Measurements from ENCODE around the gene SMARCC1.

SMARCC1 gene

DNA sequence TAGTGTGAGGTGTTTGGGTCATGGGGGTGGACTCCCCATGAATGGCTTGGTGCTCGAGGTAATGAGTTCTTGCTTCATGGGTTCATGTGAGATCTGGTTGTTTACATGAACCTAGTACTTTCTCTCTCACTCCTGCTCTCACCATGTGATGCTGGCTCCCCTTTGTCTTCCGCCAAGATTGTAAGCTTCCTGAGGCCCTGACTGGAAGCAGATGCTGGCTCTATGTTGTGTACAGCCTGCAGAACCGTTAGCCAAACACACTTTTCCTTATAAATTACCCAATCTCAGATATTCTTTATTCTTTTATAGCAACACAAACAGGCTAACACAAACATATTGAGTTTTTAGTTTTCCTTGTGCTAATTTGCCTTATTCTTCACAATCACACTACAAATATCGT is 199.9 kb downstream of the SMARCC1 start:
- no peak for DNase-seq

DNA sequence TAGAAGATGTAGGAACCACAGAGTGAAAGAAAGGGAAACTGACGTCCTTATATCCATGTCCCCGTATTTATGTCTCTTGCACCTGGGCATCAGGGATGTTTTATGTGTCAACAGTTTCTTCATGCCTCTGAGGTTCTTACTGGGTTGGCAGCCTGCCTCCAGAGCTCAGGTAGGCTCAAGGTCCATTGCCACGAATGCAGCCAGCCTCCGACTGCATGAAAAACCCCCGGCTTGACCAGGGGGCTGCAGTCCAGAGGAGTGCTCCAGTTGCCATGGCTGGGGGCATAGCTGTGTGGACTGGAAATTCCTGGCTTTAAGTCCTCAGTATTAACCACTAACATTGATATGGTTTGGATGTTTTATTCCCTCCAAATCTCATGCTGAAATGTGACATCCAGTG is 200.3 kb downstream of the SMARCC1 start:
- DNase-seq = no peak

DNA sequence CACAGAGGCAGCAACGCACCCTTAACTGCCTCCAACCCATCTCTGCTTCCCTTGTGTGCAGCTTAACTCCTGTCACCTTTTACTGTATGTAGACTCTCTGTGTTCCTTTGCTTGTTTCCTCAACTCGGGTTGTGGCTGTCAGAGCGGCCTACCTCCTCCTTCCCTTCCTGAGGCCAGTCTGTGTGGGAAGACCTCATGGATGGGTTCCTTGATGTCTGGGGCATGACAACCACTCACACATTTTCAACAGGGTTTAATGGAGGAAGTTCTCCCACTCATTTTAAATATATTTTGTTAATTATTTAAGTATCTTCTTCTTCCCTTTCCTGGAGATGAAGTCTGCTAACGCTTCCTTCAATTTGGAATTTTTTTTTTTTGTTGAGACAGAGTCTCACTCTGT is 201.2 kb downstream of the SMARCC1 start:
- no peak for DNase-seq

DNA sequence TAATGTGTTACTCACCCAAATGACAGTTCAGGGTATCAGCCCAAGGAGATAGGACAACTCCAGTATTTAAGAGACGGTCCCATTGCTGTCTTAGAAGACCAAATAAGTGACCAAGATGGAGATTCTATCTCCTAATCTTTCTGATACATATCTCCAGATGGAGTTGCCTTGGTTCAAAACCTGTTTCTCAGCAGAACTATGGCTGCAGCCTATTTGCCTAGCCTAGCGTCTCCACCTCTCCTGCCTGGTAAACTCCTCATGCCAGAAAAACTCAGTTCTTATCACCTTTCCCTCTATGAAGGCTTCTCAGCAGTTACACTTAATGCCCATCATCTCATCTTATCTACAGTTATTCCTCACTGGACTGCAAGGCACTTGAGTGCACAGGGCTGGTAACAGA is 201.8 kb downstream of the SMARCC1 start:
- DNase-seq = no peak

DNA sequence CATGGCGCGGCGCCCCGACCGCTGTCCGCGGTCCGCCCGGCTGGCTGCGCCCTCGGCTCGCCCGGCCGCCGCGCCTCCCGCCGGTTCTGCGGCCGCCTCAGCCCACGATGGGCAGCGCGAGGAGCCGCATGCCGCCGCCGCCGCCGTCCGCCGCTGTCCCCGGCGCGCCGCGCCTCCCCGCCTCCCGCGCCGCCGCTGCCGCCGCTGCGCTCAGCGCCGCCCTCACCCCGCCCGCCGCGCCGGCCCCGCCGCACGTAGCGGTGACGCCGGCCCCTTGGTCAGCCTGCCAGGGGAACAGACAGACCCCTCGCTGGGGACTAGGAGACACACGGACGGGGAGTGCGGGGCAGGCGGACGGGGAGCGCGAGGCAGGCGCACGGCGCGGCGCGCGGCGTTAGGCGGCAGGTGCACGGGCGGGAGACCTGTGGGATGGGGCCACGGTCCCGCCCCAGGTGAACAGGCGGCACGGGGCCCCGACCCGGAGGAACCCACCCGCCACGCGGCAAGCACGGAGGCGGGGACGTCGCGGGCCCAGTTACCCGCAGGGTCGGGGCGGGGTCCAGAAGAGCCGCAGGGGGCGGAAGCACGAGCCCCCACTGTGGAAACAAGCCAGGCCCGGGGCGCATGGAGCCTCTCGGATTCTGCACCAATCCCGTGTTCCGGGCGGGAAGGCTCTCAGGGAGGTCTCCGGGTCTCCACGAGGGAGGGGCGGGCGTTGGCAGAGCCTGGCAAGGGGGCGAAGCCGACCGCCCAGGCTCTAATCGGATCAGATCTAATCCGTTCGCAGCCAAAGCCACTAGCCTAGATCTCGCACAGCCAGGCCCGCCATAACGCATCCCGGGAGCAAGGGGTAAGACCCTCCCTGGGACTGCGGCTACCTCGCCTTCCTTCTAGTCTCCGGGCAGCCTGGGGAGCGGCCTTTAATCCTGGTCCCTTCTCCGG is 202.7 kb downstream of the SMARCC1 start, which contains the start of gene CSPG5:
Gene CSPG5 (minus strand): TSS at position 175 of the 942 bp plus-strand sequence. CDS start 172 bp downstream, at position 3.
- DNase-seq = peak in 1 of 2 experiments; percentile 4

DNA sequence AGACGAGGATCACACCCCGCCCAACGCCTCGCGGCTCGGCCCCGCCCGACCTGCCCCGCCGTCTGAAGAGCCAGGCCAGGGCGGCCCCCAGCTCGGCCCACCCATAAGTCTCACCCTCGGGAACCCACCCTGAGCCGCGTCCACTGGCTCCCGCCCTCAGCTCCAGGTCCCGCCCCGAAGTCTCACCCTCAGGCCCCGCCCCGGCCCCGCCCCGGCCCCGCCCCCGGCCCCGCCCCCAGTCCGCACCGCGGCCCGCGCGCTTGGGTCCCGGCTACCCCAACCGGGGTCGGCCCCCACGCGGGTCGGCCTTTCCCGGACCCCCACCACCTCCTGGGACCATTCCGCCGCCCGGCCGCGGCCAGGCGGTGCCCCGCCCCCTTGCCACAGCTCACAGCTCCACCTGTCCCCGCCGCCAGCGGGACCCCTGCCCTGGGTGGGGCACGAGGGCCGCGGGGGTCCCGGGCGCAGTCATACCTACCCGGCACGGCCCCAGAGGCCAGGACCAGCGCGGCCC is 203.5 kb downstream of the SMARCC1 start:
- DNase-seq = no peak

DNA sequence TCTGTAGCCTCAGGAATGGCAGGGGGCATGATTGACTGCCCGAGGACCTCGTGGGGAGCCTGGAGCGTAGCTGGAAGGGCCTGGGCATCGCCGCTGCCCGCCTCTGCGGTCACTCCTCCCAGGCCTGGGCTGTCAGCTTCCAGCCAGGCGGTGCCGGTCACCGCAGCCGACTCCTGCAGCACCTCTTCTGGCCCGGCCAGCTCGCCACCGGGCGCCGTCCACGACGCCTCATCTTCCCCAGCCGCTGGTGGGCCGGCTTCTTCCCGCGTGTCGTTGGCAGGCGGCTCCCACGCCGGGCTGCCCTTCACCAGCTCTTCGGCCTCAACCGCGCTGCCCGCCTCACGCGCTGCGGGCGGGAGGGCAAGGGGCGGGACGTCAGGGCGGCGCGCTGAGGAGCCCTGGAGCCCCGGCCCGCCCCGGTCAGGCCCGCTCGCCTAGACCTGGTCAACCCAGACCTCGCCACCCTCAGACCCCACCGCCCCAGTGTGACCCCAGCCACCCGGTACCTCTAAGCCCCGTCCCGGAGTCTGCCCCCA is 204.0 kb downstream of the SMARCC1 start:
- DNase-seq = no peak

DNA sequence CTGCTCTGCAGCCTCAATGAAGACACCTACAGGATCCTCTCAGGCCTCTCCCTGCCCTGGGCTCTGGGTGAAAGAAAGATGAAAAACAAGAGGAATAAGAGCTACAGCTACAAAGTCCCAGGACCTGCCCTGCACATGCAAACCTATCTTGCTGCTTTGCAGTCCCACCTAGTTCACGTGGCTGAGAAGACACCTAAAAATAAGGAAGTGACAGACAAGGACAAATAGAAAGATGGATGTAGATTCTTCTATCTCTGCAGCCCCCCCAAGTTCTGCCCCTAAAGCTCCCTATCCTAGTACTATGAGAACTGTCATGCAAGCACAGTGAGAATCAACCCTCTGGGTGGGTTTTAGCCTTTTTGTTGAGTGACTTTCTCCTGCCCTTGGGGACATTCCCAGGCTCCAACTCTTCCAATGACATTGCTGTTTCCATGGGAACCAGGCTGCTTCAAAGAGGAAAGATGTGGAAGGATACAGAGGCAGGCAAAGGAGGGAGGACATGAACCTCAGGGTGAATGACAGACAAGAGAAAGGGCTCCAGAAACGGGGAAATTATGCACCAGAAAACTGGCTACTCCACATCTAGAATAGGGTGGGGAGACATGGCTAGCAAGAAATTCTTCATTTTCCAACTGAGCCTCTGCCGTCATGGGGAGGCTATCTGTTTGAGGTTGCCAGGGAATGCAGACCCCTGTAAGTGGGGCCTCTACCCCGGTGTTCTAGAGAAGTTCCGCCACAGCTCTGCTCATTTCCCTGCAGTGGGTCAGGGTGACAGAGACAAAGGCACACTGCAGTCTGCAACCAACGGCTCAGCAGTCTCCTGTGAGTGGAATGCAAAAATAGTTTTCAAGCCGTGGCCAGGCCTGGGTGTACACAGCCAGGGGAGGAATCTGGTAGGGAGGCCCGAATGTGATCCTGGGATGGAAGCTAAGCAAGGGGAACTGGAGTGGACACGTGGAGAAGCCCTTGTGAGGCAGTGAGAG is 208.2 kb downstream of the SMARCC1 start:
- DNase-seq = no peak

DNA sequence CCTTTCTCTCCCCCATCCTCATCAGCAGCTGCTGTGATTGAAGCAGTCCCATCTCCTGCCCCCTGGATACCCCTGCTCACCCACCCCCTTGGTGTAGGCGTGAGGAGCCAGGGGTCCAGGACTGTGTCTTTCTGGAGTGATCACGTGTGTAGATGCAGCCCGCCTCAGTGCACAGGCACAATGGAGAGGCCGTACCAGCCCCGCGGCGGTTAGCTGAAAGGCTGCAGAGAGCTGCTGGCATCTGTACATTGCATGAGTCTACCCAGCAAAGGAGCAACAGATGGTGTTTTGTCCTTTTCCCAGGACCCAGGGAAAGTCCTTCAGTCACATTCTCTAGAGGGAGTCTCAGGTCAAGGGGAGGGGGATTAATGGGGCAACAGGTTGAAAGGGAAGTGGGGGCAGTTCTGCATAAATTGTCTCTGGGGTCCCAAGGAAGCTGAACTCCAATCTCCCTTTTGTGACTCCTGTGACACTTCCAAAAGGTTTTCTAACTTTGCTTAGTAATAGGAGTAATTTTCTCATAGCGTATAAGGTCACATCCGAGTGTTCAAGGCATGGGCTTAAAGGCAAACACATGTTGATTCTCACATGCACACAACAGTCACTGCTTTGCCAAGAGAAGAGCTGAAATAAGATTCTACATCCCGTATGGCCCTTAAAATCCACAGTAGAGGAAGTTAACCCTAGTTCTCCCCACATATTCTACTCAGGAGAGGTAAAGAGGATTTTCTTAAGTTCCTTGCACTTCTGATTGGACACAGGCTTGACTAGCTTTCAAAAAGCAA is 210.1 kb downstream of the SMARCC1 start:
- DNase-seq = no peak

DNA sequence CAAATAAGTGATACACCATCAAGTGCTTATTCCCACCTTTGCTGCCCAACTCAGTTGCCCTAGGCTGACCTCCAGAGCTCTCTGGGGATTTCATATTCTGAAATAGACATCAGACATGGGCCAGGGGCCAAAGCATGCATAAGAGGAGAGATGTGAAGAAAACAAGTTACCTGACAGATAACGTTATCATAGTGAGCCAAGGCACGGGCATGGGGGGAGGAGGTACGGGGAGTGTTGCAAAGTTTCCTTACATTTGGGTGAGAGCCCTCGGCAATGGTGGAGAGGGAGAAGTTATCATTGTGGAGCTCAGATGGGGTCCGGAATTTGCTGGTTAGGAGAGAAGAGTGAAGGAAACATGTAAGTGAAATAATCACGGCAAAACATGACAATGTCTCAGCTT is 212.8 kb downstream of the SMARCC1 start:
- DNase-seq = no peak

DNA sequence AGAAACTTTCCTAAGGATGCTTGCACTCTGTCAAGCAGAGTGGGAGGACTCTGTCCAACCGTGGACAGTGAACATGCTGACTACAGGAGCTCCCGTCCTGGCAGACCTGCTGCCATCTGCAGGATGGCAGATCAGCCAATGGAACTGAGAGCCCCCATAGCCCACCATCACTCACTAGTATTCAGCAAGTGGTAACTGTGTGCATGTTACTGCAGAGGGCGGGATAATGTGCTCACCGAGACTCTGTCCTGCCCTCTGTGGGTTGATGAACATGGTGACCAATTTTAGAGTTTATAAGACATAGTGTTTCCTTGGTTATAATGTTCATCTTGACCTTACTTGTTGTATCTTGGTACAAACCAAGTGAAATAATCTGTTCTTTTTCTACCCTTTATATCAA is 214.5 kb downstream of the SMARCC1 start:
- no peak for DNase-seq

DNA sequence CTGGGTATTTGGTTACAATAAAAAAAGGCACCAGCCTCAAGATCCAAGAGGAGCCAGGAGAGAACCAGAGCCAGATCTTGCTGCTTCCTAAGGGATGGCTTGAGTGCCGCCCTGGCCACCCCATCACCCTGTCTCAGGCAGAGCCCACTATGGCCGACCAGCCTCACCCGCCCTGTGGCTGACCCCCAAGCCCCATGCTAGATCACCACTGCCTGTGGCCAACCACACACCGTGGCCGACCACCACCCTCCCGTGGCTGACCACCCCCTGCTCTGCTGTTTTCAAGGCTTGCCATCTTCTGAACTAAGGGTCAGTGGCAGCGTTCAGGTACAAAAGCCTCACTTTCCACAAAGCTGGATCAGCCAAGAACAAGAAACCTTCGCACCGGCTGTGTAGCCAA is 215.0 kb downstream of the SMARCC1 start:
- no peak for DNase-seq

DNA sequence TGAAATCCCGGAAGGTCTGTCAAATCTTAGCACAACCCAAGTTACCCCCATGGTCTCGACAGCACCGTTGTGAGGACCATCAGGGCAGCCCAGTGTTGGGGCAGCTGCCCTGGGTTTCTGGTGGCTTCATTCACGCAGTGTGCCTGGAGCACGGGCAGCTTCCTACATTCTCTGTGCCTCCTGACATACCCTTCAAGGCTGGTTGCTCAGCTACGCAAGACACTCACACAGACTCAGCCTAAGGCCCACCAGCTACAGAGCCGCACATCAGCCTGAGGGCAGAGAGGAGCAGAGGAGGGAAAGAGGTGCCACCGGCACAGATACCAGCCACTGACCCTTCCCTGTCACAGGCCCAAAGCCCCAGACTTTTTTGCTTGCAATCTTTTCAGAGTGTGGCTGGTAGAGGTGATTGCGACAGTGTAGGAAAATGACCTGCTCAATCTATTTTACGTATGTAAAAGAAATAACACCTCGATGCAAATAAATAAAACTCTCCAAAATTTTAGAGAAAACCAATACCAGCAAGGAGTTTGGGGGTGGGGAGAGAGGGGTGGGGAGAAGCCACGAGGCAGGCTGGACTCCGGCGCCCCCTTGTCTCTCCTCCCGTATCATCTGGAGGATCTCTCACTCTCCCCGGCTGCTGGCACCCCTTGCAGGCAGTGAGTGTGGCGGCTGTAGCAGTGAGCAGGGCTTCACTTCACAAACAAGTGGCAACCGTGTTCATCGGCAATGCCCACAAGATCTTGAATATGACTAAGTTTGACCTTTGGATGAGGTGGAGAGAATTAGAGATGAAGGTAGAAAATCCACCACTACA is 215.8 kb downstream of the SMARCC1 start:
- no peak for DNase-seq

DNA sequence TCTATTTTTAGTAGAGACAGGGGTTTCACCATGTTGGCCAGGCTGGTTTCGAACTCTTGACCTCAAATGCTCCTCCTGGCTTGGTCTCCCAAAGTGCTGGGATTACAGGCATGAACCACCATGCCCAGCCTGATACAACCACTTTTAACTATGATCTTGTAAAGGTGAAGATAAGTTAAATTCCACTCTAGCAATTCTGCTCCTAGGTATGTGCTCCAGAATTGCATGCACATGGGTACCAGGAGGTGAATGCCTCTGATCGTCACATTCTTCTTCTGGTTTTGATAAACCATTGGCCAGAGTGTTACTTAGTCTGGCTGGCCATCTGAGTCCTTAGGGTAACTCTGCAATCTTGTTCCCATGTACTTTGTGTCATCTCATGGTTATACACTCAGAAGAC is 225.3 kb downstream of the SMARCC1 start:
- no peak for DNase-seq

DNA sequence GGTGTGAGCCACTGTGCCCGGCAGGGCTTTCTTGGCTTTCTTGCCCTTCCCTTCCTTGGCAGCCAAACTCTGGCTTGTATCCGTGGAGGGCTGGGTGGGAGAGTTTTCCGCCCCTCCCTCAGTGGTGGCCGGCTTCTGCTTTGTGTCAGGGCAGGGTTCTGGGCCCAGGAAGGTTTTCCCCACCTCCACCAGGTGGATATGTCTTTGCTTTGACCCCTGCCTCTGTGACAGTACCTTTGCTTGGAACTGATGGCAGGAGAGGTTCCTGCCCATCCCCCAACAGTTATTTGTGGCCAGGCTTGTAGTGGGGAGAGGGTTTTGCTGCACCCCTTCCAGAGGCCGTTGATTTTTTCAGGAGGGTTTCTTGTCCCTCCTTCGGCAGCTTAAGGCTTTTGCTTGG is 227.4 kb downstream of the SMARCC1 start:
- DNase-seq = no peak

DNA sequence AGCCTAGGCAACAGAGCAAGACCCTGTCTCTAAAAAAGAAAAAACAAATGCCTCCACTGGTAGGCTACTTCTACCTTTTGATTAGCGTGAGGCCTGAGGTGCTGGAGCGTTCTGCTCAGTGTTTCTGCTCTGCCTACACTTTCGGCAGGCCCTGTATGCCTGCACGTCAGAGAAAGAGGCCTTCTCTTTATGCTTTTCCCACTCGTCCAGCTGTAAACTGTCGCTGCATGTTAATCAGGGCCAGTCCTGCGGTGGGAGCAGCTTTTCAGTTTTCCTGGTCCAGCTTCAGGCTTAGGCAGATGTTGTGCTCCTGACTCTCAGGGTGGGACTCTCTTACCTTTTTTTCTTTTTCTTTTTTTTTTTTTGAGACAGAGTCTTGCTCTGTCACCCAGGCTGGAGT is 228.3 kb downstream of the SMARCC1 start:
- DNase-seq = no peak

DNA sequence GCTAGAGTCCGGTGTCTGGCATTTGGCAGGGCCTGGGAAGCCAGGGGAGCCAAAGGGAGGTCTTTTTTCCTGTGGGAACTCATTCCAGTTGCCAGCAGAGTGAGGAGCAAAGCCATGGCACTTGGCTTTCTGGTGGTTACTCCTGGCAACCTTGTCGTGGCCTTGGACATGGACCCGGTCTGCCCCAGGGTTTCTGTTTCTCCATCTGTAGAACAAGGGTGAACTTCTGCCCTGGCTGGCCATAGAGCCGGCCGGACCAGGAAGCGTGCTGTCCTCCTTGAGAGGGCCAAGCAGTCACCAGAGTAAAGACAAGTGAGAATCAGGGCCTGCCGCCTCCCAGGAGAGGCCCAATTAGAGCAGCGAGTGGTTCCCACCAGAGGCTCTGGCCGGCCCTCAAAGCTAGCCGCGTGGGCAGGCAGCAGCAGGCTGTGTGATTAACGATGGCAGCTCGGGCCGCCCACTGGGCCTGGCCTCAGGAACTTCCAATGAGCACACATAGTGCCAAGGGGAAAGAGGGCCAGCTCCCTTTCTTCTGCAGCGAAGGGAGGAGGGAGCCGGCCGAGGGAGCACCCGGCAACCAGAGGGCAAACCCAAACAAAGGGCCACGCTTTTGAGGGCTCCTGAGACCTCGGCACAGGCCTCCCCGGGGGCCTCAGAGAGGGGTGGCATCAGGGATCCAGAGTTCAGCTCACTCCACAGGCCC is 239.1 kb downstream of the SMARCC1 start:
- DNase-seq = no peak

DNA sequence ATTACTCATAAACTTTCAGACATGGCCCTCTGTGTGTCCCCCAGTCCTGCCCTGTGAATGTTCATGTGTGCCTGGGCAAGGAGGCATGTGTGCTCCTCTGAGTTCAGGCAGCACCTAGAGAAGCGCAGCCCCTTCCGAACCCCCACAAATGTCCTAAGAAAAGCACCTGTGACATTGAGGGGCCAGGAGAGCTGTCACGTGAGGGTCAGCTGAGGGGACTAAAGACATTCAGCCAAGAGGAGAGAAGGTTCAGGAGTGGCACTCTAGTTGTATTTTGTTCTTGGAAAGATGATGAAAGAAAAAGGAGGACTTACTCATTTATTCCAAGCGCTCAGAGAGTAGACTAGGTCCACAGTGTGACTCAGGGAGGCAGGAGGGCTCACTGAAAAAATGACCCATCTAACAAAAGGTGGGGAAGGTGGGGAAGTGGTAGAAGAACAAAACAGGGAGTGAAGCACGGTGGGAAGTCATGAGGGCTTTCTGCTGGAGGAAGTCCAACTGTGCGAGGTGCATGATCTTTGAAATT is 240.0 kb downstream of the SMARCC1 start:
- DNase-seq = no peak

DNA sequence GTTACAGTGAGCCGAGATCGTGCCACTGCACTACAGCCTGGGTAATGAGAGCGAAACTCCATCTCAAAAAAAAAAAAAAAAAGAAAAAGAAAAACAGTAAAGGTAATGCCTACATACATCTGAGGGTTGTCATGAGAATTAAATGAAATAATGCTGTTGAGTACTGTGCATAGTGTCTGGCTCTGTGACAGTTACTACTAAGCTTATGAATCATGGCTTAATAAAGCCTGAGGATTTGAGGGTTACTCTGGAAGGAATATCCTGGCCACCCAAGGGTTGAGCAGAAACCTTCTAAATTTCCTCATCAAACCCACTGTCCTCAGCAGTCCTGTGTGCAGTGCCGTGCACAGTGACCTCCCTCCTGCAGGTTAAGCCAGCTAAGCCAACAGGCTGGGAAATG is 241.4 kb downstream of the SMARCC1 start:
- DNase-seq = no peak

DNA sequence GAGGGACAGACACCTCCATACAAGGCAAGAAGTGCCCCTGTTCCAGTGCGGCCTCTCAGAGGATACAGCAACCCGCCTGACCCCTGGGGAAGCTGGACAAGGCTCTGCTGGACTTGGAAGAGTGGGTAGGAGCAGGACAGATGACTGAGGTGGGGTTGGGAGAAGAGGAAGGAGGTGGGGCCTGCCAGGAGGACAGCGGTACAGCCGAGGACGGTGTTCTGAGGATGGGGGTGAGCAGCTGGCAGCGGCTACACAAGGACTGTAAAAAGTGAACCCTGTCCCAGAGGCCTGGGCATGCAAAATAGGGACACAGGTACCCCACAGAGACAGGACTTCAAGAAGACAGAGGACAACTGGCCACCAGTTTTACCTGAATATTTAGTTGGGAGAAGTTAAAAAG is 244.7 kb downstream of the SMARCC1 start:
- DNase-seq = no peak

All from NCI-H2081 (cell line).